SK-N-SH (cell line): ENCODE results near the gene EIF2S1.

Experiments
- CTCF ChIP-seq: fragments of 200-600 bp; sonication (generic); IDR thresholded peaks from 2 replicates; pipeline ENCODE4 v1.6.1; 2017; ENCODE audit warnings: antibody characterized with exemption, mild to moderate bottlenecking, moderate library complexity
- GABPA ChIP-seq: IDR thresholded peaks from 2 replicates; pipeline ENCODE4 v1.4.0; 2012; ENCODE audit warnings: low read depth, mild to moderate bottlenecking
- MAX ChIP-seq: IDR thresholded peaks from 2 replicates; pipeline ENCODE4 v1.4.0; 2012; ENCODE audit warnings: low read depth
- NRF1 ChIP-seq: IDR thresholded peaks from 2 replicates; pipeline ENCODE4 v1.6.1; 2012; ENCODE audit warnings: low read depth, mild to moderate bottlenecking, low read length
- POLR2AphosphoS5 ChIP-seq: IDR thresholded peaks from 2 replicates; pipeline ENCODE4 v1.6.1; 2012; ENCODE audit warnings: low read depth, low read length
- TEAD4 ChIP-seq: IDR thresholded peaks from 2 replicates; pipeline ENCODE4 v1.4.0; 2012; ENCODE audit warnings: mild to moderate bottlenecking, borderline replicate concordance; ENCODE audit not compliant: insufficient read depth

- TF ChIP-seq POLR2AphosphoS5 (no peak), TEAD4 (no peak), CTCF (no peak), MAX (no peak), GABPA (no peak), NRF1 (no peak)
Measured at GRCh38 chr14:67377916-67378315, 17.8 kb downstream of the EIF2S1 start.
